Measurements from ENCODE around the gene DACH1.

DACH1 gene

DNA sequence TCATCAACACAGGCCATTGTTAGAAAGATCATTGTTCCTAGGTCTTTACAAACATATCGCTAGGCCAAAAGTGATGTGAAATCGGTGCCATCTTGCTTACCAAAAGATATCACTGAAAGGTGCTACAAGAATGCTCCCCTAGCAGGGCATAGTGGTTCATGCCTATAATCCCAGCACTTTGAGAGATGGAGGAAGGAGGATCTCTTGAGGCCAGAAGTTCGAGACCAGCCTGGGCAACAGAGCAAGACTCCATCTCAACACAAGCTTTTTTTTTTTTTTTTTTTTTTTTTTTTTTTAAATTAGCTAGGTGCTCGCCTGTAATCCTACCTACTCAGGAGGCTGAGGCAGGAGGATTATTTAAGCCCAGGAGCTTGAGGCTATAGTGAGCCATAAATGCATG, 92.1 kb downstream of the DACH1 start:
- H3K27ac ChIP-seq = no peak overlapping the region
- TF ChIP-seq ZFX (IDR thresholded peaks at IDR 0.05) (no peak), CTCF (conservative IDR thresholded peaks at IDR 0.05) (no peak)

GRCh38 chr13:71773531-71773930, 93.5 kb downstream of the DACH1 start:
- TF ChIP-seq CTCF (conservative IDR thresholded peaks at IDR 0.05) (no peak), ZFX (IDR thresholded peaks at IDR 0.05) (no peak)
- H3K27ac ChIP-seq = no peak overlapping the region

DNA sequence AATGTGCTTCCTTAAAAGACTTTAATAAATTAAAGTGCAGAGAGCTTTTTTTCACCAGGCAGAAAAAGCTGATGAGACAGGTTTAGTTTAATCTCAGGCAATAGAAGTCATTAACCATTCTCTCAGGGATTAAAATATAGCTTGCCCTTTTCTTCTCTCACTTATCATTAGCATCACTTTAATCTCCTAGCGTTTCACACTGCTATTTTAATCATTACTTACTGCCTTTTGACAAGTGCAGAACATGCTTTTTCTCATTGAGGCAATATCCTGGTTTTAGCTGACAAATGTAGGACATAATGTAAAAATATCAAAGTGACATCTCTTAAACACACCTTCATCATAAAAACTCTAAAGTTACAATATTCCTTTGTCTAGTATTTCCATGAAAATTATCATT, 94.6 kb downstream of the DACH1 start:
- TF ChIP-seq ZFX (IDR thresholded peaks at IDR 0.05) = no peak
- TF ChIP-seq CTCF (conservative IDR thresholded peaks at IDR 0.05) = no peak

GRCh38 chr13:71771144-71771543, 95.9 kb downstream of the DACH1 start:
- no peak overlapping the region for H3K27ac ChIP-seq
- TF ChIP-seq CTCF (conservative IDR thresholded peaks at IDR 0.05) = no peak
- no peak for TF ChIP-seq ZFX (IDR thresholded peaks at IDR 0.05)

More for the DNA sequence above, 94.6 kb downstream of the DACH1 start:
- no peak overlapping the region for H3K27ac ChIP-seq

GRCh38 chr13:71770710-71771109, 96.3 kb downstream of the DACH1 start:
- H3K27ac ChIP-seq = no peak overlapping the region
- TF ChIP-seq CTCF (conservative IDR thresholded peaks at IDR 0.05) (no peak), ZFX (IDR thresholded peaks at IDR 0.05) (no peak)

GRCh38 chr13:71768881-71769280, 98.1 kb downstream of the DACH1 start:
- H3K27ac ChIP-seq = no peak overlapping the region
- no peak for TF ChIP-seq CTCF (conservative IDR thresholded peaks at IDR 0.05)

DNA sequence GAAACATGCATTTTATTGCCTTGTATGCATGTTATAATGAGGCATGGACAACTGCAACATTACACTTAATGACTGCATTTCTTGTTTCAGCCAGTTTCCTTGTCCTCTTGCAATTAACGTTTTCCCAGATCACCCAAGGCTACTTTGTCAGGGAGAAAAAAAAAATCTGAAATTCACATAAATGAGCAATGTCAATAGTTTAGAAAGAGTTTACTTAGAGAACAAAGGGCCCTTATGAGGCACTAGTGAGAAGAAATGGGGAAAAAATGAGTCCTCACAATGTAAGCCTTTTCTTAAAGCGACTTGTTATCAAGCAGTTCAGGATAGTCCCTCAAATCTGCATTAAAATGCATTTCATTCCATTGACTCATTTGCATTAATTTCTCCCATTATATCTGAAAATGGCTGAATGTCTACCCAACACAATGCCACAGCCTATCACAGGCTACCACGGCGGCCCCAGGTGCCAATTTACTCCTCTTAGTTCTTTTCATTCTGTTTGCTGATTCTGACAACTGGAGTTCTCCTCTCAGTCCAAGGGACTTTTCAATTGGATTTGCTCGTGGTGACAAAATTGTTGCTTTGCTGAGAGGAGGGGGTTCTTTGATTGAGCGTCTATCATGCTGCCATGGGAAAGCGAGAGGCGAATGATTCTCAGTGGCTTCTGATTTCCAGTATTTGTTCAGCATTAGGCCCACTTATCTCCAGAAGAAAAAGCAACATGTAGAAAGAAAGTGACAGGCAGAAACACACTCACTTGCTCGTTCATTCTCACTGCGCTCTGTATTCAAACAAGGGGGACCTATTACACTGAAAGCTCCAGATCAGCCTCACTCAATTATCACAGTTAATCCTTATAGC, 107.1 kb downstream of the DACH1 start:
- TF ChIP-seq CTCF (conservative IDR thresholded peaks at IDR 0.05) (no peak), ZFX (IDR thresholded peaks at IDR 0.05) (no peak)

More for the DNA sequence above, 107.1 kb downstream of the DACH1 start:
- H3K27ac ChIP-seq = no peak overlapping the region
